Endothelial cell of umbilical vein (primary cell): ENCODE results near the gene ZBTB20. TPM values are rescaled to one million over a fixed set of nuclear protein-coding genes. Genes with fewer than 3 reads are reported as not detected.

Experiments used
- BruUV-seq: library from RNA; stranded (reverse); fragments of 400-500 nt; replicated peaks from 2 replicates; lab custom pipeline; 2021; lab: Mats Ljungman, UMichigan
- CTCF ChIA-PET: fragments of 300-600, 350-600 bp; sonication (Branson Sonifier 250); formaldehyde crosslinking; loops from one replicate; lab custom pipeline; 2021; ENCODE audit warnings: antibody characterized with exemption, inconsistent platforms; lab: Charles Lee
- POLR2A ChIA-PET: fragments of 300-600, 350-600 bp; sonication (Branson Sonifier 250); formaldehyde crosslinking; loops from one replicate; lab custom pipeline; 2021; ENCODE audit warnings: antibody characterized with exemption, inconsistent platforms; lab: Charles Lee
- DNase-seq: peaks from one replicate; pipeline ENCODE4 v3.0.0-alpha.2; 2011; ENCODE audit warnings: low read depth, low spot score
- FAIRE-seq: peaks from 2 replicates; lab custom pipeline; 2011; peaks lifted over from hg19 to GRCh38; lab: Jason Lieb, UNC
- H2AFZ ChIP-seq: 2 replicates; pipeline ENCODE4 v1.6.0; 2012; ENCODE audit warnings: low read depth, low read length, control low read depth, inconsistent platforms
- H3K27ac ChIP-seq: 2 replicates; pipeline ENCODE4 v1.5.1; 2011; ENCODE audit warnings: low read depth, mild to moderate bottlenecking, control low read depth, low read length, moderate library complexity; ENCODE audit not compliant: insufficient read depth
- H3K27me3 ChIP-seq, 2 experiments: 2 replicates each; pipeline versions ENCODE4 v1.6.0 to v1.6.1; 2011; ENCODE audit warnings: low read length in 2 of 2, mixed read lengths in 1 of 2; ENCODE audit not compliant: control insufficient read depth in 2 of 2, insufficient read depth in 2 of 2
- H3K36me3 ChIP-seq, 2 experiments: 2 replicates in 1 of 2; 3 replicates in 1 of 2; pipeline ENCODE4 v1.5.1; 2011; ENCODE audit warnings: low read length in 2 of 2, mild to moderate bottlenecking in 1 of 2, moderate library complexity in 1 of 2; ENCODE audit not compliant: control insufficient read depth in 2 of 2, insufficient read depth in 2 of 2; ENCODE audit errors: extremely low read depth in 1 of 2
- H3K4me1 ChIP-seq: 3 replicates; pipeline ENCODE4 v1.5.1; 2011; ENCODE audit warnings: mild to moderate bottlenecking, low read length; ENCODE audit not compliant: control insufficient read depth, insufficient read depth; ENCODE audit errors: extremely low read depth
- H3K4me2 ChIP-seq: 2 replicates; pipeline ENCODE4 v1.6.1; 2011; ENCODE audit warnings: low read length, control low read depth, mixed read lengths; ENCODE audit not compliant: insufficient read depth
- H3K4me3 ChIP-seq, 3 experiments: fragments of 200-600 bp in 1 of 3; sonication (generic), shearing (Covaris generic) in 1 of 3; replicated peaks in 1 of 3; 2 replicates each; pipeline ENCODE4 v1.5.1; 2011 to 2016; ENCODE audit warnings: control low read depth in 3 of 3, low read length in 3 of 3, mild to moderate bottlenecking in 2 of 3, inconsistent platforms in 1 of 3, low read depth in 1 of 3, moderate library complexity in 1 of 3; ENCODE audit not compliant: insufficient read depth in 1 of 3
- H3K79me2 ChIP-seq: 2 replicates; pipeline ENCODE4 v1.6.0; 2012; ENCODE audit warnings: low read length, inconsistent platforms; ENCODE audit not compliant: control insufficient read depth, insufficient read depth
- H3K9ac ChIP-seq: replicated peaks from 2 replicates; pipeline ENCODE3; 2011; ENCODE audit warnings: low read length, control low read depth; ENCODE audit not compliant: insufficient read depth; ENCODE audit errors: extremely low read depth
- H3K9me1 ChIP-seq: replicated peaks from 3 replicates; pipeline ENCODE4 v1.6.0; 2011; ENCODE audit warnings: mild to moderate bottlenecking, low read length; ENCODE audit not compliant: control insufficient read depth, insufficient read depth; ENCODE audit errors: extremely low read depth
- H3K9me3 ChIP-seq: replicated peaks from 2 replicates; pipeline ENCODE4 v1.5.1; 2012; ENCODE audit warnings: low read length, inconsistent platforms; ENCODE audit not compliant: control insufficient read depth, insufficient read depth
- H4K20me1 ChIP-seq: replicated peaks from 2 replicates; pipeline ENCODE3; 2011; ENCODE audit warnings: mild to moderate bottlenecking, low read length; ENCODE audit not compliant: control insufficient read depth, insufficient read depth; ENCODE audit errors: extremely low read depth
- EZH2 ChIP-seq: IDR thresholded peaks from 2 replicates; pipeline ENCODE4 v1.6.1; 2012; ENCODE audit warnings: borderline replicate concordance, low read depth, mild to moderate bottlenecking, moderate library complexity, low read length, inconsistent platforms; ENCODE audit not compliant: severe bottlenecking
- FOS ChIP-seq: IDR thresholded peaks from 2 replicates; pipeline ENCODE4 v1.6.1; 2011; ENCODE audit warnings: mild to moderate bottlenecking, low read length, moderate library complexity, borderline replicate concordance; ENCODE audit not compliant: insufficient read depth
- GATA2 ChIP-seq: IDR thresholded peaks from 2 replicates; pipeline ENCODE4 v1.7.0; 2011; ENCODE audit warnings: low read depth, mild to moderate bottlenecking, moderate library complexity, mixed read lengths, low read length; ENCODE audit not compliant: insufficient read length, insufficient read depth
- JUN ChIP-seq: IDR thresholded peaks from 2 replicates; pipeline ENCODE4 v1.6.1; 2011; ENCODE audit warnings: borderline replicate concordance, low read depth; ENCODE audit not compliant: insufficient read length, insufficient read depth
- MYC ChIP-seq: IDR thresholded peaks from one replicate; pipeline ENCODE4 v1.6.1; 2011; ENCODE audit warnings: mild to moderate bottlenecking, low read depth, low read length
- POLR2A ChIP-seq: IDR thresholded peaks from 2 replicates; pipeline ENCODE4 v1.6.1; 2012; ENCODE audit warnings: low read depth, mild to moderate bottlenecking, control low read depth, low read length
- POLR2AphosphoS5 ChIP-seq: IDR thresholded peaks from 2 replicates; pipeline ENCODE4 v1.6.1; 2012; ENCODE audit warnings: low read depth, mild to moderate bottlenecking, control low read depth, low read length, moderate library complexity; ENCODE audit not compliant: insufficient read depth
- dilution Hi-C: fragments of 300-500 bp; cut with MboI; formaldehyde crosslinking; loops from one replicate; pipeline ENCODE4 v1.15.0; 2019; ENCODE audit warnings: low sequenced_read_pairs; ENCODE audit not compliant: extremely low pct_ligation_motif_present
- intact Hi-C: fragments of 100-400 bp; cut with micrococcal nuclease; formaldehyde crosslinking; loops from one replicate; pipeline ENCODE4 v1.10.0; 2022
- polyA plus RNA-seq, 4 experiments: library from polyadenylated mRNA; depleted of rRNA in 3 of 4; stranded (reverse) in 3 of 4; unstranded in 1 of 4; fragments of >200 nt; gene quantifications; 2 replicates each; pipeline versions ENCODE4 v1.2.1 to v1.2.3, GENCODE V29; 2011 to 2012; ENCODE audit warnings: missing spikeins in 1 of 4
- total RNA-seq: library from RNA; stranded (reverse); gene quantifications from 2 replicates; pipeline ENCODE4 v1.2.3, GENCODE V29; 2021
- TF ChIP-seq, protein P1 (sequence below), 2 donors: IDR thresholded peaks; 1 replicate in 1 of 2; 2 replicates in 1 of 2; pipeline ENCODE4 v1.5.1; 2011; ENCODE audit warnings: low read length in 2 of 2, mild to moderate bottlenecking in 2 of 2, moderate library complexity in 2 of 2, control low read depth in 1 of 2, inconsistent platforms in 1 of 2, low read depth in 1 of 2; ENCODE audit not compliant: insufficient read depth in 1 of 2; ENCODE audit errors: extremely low read depth in 1 of 2
- TF ChIP-seq, protein P2 (sequence below): IDR thresholded peaks from 2 replicates; pipeline ENCODE4 v1.6.1; 2011; ENCODE audit not compliant: insufficient read depth, insufficient read length

The ZBTB20 gene
- total and polyA plus RNA-seq, 2 donors (not counting 3 experiments of a cell fraction or from before 2014, with no cell fraction given), result 2.1 to 20.5 TPM

DNA sequence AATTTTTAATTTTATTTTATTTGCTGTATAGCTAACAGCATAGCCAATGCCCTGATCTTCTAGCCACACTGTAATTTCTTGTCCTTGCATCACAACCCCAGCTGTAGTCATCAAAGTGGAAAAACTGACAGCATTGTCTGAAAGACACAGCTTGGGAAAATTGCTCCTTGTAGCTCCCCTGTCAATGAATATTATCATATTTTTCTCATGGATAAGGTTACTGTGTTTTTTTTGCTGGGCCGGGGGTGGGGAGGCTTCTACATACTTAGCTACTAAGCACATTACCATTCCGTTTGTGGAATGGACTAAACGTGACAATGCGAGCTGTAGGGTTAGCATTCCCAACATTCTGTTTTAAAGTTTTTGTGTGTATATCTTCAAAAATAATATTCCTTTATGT is 472.0 kb downstream of the ZBTB20 start:
- Histone ChIP-seq H3K4me2 (no peak overlapping the region), H3K27me3 (no peaks in the 10 kb centered on the region), H3K36me3 (no peaks in the 10 kb centered on the region), H4K20me1 (no peaks in the 10 kb centered on the region), H3K9me3 (no peaks in the 10 kb centered on the region), H3K79me2 (no peaks in the 10 kb centered on the region), H3K4me1 (no peaks in the 10 kb centered on the region), H3K4me3 (no peak overlapping the region), H3K9ac (no peak overlapping the region), H2AFZ (no peak overlapping the region), H3K9me1 (no peaks in the 10 kb centered on the region), H3K27ac (no peak overlapping the region)
- intact Hi-C loops, result no loop called here
- TF ChIP-seq GATA2 (no peak), POLR2A (no peak)
- BruUV-seq, result no TSS peak
- no peak for DNase-seq
- CTCF ChIA-PET, result interaction anchor here (1.4 to 1.7 kb wide), 3 partner anchors 14 to 18 kb away, joined by 3 to 5 read pairs (median 3); no protein-coding TSS in a partner anchor
- dilution Hi-C loops, result no loop called here
- FAIRE-seq, result no peak
- POLR2A ChIA-PET, result no interaction called here

DNA sequence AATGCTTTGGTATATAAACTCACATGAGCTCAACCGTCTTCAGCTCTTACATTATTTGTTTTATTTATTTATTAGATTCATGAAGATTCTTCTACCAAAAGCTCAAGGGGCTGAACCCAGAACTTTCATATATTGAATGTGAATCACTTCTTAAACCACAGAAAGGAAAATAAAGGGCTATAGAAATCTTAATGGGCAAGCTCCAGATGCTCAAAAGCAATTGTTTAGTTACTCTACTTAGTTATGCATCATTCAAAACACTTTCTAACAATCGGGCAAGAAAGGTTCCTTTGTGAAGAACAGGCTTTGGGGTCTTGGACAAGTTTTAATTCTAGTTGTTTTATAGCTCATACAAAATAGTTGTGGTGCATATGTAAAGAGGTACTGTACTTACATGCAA is 473.1 kb downstream of the ZBTB20 start:
- Histone ChIP-seq H3K36me3 (no peaks in the 10 kb centered on the region), H4K20me1 (no peaks in the 10 kb centered on the region), H3K27me3 (no peaks in the 10 kb centered on the region), H3K27ac (no peak overlapping the region), H3K9me1 (no peaks in the 10 kb centered on the region), H3K79me2 (no peaks in the 10 kb centered on the region), H3K9me3 (no peaks in the 10 kb centered on the region), H3K4me2 (no peak overlapping the region), H3K4me3 (no peak overlapping the region), H2AFZ (no peak overlapping the region), H3K9ac (no peak overlapping the region), H3K4me1 (no peaks in the 10 kb centered on the region)
- ChIA-PET POLR2A (no interaction called here), CTCF (interaction anchor here (0.8 to 2.2 kb wide), 5 partner anchors 11 to 18 kb away, joined by 3 to 6 read pairs (median 3); no protein-coding TSS in a partner anchor)
- dilution Hi-C loops (no loop called here), intact Hi-C loops (no loop called here)
- BruUV-seq, result no TSS peak
- no peak for DNase-seq
- TF ChIP-seq POLR2A (no peak), EZH2 (no peak), JUN (no peak), POLR2AphosphoS5 (no peak), MYC (no peak), FOS (no peak), GATA2 (no peak)
- TF ChIP-seq, protein P1, sequence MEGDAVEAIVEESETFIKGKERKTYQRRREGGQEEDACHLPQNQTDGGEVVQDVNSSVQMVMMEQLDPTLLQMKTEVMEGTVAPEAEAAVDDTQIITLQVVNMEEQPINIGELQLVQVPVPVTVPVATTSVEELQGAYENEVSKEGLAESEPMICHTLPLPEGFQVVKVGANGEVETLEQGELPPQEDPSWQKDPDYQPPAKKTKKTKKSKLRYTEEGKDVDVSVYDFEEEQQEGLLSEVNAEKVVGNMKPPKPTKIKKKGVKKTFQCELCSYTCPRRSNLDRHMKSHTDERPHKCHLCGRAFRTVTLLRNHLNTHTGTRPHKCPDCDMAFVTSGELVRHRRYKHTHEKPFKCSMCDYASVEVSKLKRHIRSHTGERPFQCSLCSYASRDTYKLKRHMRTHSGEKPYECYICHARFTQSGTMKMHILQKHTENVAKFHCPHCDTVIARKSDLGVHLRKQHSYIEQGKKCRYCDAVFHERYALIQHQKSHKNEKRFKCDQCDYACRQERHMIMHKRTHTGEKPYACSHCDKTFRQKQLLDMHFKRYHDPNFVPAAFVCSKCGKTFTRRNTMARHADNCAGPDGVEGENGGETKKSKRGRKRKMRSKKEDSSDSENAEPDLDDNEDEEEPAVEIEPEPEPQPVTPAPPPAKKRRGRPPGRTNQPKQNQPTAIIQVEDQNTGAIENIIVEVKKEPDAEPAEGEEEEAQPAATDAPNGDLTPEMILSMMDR (IDR thresholded peaks at IDR 0.05; ENCODE audit: extremely low read depth in 1 of 2, insufficient read depth in 1 of 2, low read depth in 1 of 2, low read length in 2 of 2), result no peak
- TF ChIP-seq, protein P2, sequence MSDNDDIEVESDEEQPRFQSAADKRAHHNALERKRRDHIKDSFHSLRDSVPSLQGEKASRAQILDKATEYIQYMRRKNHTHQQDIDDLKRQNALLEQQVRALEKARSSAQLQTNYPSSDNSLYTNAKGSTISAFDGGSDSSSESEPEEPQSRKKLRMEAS, result no peak
- no peak for FAIRE-seq
